ENCODE results near the gene VAV1.

Gene VAV1

DNA sequence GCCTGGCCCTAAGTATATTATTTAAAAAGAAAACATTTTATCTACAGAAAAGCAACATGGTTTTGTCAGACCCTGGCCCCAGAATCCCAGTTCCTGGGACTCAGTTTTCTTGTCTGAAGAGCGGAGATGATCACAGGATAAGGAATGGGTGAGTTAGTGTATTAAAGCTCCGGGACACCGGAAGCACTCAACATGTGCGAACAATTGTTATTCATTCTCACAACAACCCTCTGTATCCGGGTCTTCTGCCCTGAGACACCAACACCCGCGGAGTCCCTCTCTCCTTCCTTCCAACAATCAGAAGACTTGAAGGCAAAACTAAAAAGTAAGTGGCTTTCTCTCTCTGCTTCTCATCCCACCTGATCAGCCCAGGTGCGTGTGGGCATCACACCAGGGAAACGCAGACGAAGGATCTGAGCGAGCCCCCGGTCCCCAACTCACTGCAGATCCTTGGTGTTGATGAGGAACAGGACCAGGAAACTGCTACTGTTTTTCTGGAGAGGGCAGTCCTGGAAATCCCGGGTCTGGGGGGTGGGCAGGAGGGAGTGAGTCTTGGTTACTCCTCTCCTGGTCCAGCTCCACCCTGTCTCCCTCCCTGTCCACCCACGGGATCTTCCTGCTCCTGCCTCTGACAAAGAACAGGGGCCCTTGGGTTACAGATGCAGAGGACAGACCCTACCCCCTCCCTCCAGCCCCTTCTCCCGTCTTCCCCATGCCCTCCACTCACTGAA is 37.2 kb upstream of the VAV1 start:
- Histone ChIP-seq H3K4me3 (peak overlapping the region in 8 of 10 experiments; percentile 78 to 97 (median 88); a peak in 13 of 20 replicates), H3K9ac (peak overlapping the region; percentile 91 to 98 (median 96)), H3K9me3 (replicated peaks in 1 of 11) (no peaks in the 10 kb centered on the region), H3K4me2 (peak overlapping the region; percentile 79 to 98 (median 90)), H3K36me3 (peaks cover 9 to 45% (median 29%) of the 10 kb centered on the region in 11 experiments; a peak in 20 of 22 replicates), H3K4me1 (peaks cover 27 to 38% (median 33%) of the 10 kb centered on the region in 10 experiments), H4K20me1 (peaks cover 0 to 31% (median 0%) of the 10 kb centered on the region in 11 experiments; a peak in 6 of 22 replicates), H3K27ac (peak overlapping the region in 10 of 11 experiments; percentile 92 to 99 (median 97); a peak in 15 of 22 replicates), H3K27me3 (no peaks in the 10 kb centered on the region)
- TF ChIP-seq Cebpa-rat (IDR thresholded peaks at IDR 0.05): no peak

DNA sequence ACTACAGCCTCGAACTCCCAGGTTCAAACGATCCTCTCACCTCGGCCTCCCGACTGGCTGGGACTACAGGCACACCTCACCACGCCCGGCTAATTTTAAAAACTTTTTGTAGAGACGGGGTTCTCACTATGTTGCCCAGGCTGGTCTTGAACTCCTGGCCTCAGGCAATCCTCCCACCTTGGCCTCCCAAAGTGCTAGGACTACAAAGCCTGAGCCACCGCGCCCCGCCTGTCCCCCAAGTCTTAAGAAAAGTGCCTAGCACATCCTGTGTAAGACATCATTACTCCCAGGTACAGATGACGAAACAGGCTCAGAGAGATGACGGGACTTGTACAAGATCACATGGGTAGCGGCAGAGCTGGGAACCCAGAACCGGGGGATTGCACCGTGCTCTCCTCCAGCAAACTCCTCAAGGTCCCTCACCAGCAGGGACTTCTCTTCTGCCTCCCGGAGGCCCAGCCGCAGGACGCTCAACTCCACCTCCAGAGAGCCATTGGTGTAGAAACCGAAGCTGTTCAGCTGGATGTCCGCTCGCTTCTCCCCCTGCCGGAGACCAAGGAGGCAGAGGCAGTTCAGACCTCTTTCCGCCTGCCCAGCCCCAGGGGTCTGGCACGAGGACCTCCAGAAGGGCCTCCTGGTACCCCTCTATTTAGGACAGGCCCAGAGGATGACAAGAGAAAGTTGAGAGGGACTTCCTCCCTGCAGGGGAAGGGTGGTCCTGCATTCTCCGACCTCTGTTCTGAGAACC is 36.2 kb upstream of the VAV1 start:
- H3K36me3 ChIP-seq: peaks cover 9 to 42% (median 29%) of the 10 kb centered on the region in 11 experiments; a peak in 20 of 22 replicates
- TF ChIP-seq Cebpa-rat (IDR thresholded peaks at IDR 0.05): no peak
- peak overlapping the region; percentile 79 to 98 (median 90) for H3K4me2 ChIP-seq
- peak overlapping the region; percentile 91 to 98 (median 96) for H3K9ac ChIP-seq
- no peaks in the 10 kb centered on the region for H3K9me3 ChIP-seq (replicated peaks in 1 of 11)
- H3K4me1 ChIP-seq: peaks cover 31 to 48% (median 41%) of the 10 kb centered on the region in 10 experiments
- peaks cover 0 to 31% (median under 1%) of the 10 kb centered on the region in 11 experiments; a peak in 7 of 22 replicates for H4K20me1 ChIP-seq
- H3K27ac ChIP-seq: peak overlapping the region; percentile 92 to 99 (median 97); a peak in 21 of 22 replicates
- peak overlapping the region; percentile 78 to 97 (median 88) for H3K4me3 ChIP-seq
- no peaks in the 10 kb centered on the region for H3K27me3 ChIP-seq

DNA sequence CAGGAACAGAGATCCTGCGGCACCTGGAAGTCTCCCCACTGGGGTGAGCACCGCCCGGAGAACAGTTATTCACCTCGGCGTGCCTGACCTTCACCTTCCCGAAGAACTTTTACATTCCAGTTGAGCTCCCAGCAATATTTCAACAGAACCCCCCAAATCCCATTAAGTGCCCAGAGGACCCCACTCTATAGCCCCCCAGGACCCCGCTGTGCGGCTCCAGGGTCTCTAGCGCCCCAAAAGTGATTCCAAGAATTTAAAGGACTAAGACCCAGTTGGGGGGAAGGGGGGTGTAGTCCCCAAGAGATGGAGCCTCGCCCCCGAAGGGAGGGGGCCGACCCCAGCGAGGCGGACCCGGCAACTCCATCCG is 35.6 kb upstream of the VAV1 start:
- H3K4me3 ChIP-seq: peak overlapping the region; percentile 78 to 97 (median 88)
- H3K4me2 ChIP-seq: peak overlapping the region; percentile 79 to 98 (median 90)
- H3K9ac ChIP-seq: peak overlapping the region; percentile 91 to 98 (median 96)
- TF ChIP-seq Cebpa-rat (IDR thresholded peaks at IDR 0.05): no peak
- H3K27ac ChIP-seq: peak overlapping the region; percentile 92 to 99 (median 97)
- peaks cover 0 to 36% (median 5%) of the 10 kb centered on the region in 11 experiments; a peak in 7 of 22 replicates for H4K20me1 ChIP-seq
- peaks cover 36 to 53% (median 46%) of the 10 kb centered on the region in 10 experiments for H3K4me1 ChIP-seq
- H3K27me3 ChIP-seq: no peaks in the 10 kb centered on the region
- peaks cover 9 to 37% (median 26%) of the 10 kb centered on the region in 11 experiments; a peak in 20 of 22 replicates for H3K36me3 ChIP-seq
- H3K9me3 ChIP-seq (replicated peaks in 1 of 11): no peaks in the 10 kb centered on the region

DNA sequence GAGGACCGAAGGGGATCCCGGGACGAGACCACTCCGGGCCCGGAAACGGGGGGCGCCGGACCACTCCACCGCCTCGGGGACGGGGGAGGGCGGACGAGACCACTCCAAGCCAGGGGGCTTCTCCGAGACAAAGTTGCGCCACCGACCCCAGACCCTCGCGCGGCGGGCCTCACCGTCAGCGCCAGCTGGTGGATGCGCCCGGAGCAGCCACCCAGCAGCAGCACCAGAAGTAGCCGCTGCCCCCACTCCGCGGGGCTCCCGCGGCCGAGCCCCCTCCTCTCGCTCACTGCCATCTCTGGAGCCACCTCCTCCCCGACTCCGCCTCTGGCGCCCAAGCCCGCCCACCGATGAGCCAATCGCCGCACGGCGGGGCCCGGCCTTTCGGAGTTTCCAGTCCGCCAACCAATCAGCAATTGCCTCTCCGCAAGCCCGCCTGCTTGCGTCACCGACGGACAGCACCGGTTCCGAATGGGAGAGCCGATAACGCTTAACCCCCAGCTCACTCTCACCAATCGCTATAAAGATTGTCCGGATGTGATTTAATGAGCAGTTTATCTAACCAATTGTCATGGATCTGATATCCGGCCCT is 35.1 kb upstream of the VAV1 start, which contains the start of gene GPR108:
Gene GPR108 (minus strand): TSS at position 297 of the 589 bp plus-strand sequence. CDS start 4 bp downstream, at position 293.
- H3K27ac ChIP-seq: peak within 1 kb of the TSS; percentile 92 to 99 (median 97)
- peak within 1 kb of the TSS; percentile 91 to 98 (median 96) for H3K9ac ChIP-seq
- no peaks in the 10 kb centered on the region for H3K27me3 ChIP-seq
- H3K4me1 ChIP-seq: peaks cover 36 to 53% (median 46%) of the 10 kb centered on the region in 10 experiments
- TF ChIP-seq Cebpa-rat (IDR thresholded peaks at IDR 0.05): no peak
- H3K4me2 ChIP-seq: peak within 1 kb of the TSS; percentile 90 to 98 (median 96)
- H4K20me1 ChIP-seq: peaks cover 0 to 39% (median 5%) of the 10 kb centered on the region in 11 experiments; a peak in 7 of 22 replicates
- peaks cover 6 to 33% (median 22%) of the 10 kb centered on the region in 11 experiments; a peak in 20 of 22 replicates for H3K36me3 ChIP-seq
- H3K9me3 ChIP-seq (replicated peaks in 1 of 11): no peaks in the 10 kb centered on the region
- peak within 1 kb of the TSS; percentile 78 to 97 (median 88) for H3K4me3 ChIP-seq

DNA sequence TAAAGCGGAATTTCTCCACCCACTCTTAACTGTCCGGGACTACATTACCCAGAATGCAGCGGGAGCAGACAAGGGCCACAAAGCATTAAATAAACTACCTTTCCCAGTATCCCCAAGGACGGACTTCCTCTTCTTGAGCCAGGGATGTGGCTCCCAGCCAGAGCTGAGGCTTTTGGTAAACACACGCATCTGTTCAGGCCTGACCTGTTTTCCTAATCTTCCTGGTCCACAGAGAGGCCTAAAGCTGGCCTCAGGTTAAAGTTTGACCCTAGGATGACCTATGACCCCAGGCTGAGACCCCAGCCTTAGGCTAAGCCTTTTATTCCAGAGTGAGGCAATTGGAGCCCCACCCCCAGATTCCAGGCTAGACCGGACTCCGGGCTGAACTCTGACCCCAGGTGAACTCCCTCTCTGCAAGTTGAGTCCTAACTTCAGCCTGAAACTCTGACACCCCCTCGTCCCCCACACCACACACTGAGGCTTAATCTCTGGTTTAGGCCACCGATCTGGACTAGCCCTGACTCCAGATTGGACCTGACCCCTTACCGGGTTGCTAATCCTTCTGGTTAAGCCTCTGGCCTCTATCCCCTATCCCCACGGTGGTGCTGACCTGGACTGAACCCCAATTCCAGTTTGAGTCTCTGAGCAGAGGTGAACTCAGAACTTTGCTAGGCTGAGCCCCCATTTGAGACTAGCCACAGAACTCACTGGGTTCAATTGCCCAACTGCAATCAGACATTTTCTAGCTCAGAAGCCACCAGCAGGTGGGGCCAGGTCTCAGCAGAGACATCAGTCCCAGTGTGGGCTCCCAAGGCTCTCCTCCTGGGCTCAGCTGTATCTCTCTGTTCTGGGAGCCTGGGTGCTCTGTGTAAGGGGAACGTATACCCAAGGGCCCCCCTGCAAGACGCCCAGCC is 34.4 kb upstream of the VAV1 start:
- Histone ChIP-seq H3K27ac (peak overlapping the region; percentile 61 to 98 (median 79)), H3K4me3 (peak overlapping the region in 7 of 10 experiments; percentile 11 to 60 (median 50); a peak in 11 of 20 replicates), H3K9me3 (replicated peaks in 1 of 11) (no peaks in the 10 kb centered on the region), H3K9ac (peak overlapping the region; percentile 52 to 76 (median 67); a peak in 21 of 22 replicates), H4K20me1 (peaks cover 0 to 40% (median 5%) of the 10 kb centered on the region in 11 experiments; a peak in 9 of 22 replicates), H3K4me2 (peak overlapping the region; percentile 79 to 97 (median 95)), H3K4me1 (peaks cover 36 to 53% (median 46%) of the 10 kb centered on the region in 10 experiments), H3K27me3 (no peaks in the 10 kb centered on the region), H3K36me3 (peaks cover 5 to 33% (median 22%) of the 10 kb centered on the region in 11 experiments; a peak in 20 of 22 replicates)
- peak in 4 of 11 experiments; percentile 17 to 67 (median 49); a peak in 4 of 22 replicates for TF ChIP-seq Cebpa-rat (IDR thresholded peaks at IDR 0.05)

DNA sequence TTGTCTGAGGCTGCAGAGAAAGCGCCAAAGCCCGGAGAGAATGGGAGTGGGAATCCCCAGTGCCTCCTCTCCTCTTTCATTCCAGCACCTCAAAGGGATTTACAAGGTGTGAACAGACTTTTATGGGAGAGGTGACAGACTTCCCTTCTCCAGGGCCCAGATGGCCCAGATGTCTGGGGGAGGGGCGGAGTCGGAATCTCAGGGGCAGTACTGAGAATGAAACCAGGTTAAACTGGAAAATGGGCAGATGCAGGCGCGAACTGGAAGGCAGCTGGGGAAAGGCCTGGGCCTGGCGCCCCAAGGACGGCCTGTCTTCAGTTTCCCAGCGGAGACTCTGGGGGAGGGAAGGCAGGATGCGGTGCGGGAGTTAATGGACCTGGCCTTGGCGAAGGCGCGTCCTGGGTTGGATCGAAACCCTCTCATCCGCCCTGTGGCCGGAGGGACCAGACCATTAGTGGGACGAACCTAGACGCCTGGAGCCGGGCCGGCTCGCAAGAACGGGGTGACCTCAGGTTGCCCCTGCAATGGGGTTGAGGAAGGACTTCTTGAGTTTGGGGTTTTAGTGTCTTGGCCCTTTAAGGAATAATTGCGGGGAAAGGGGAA is 33.6 kb upstream of the VAV1 start:
- Histone ChIP-seq H3K36me3 (peaks cover 9 to 33% (median 21%) of the 10 kb centered on the region in 11 experiments), H4K20me1 (peaks cover 0 to 39% (median 5%) of the 10 kb centered on the region in 11 experiments; a peak in 9 of 22 replicates), H3K9me3 (replicated peaks in 1 of 11) (no peaks in the 10 kb centered on the region), H3K27ac (peak overlapping the region; percentile 61 to 98 (median 79); a peak in 21 of 22 replicates), H3K9ac (peak overlapping the region; percentile 52 to 76 (median 67)), H3K4me2 (peak overlapping the region; percentile 79 to 97 (median 95)), H3K4me1 (peaks cover 36 to 53% (median 46%) of the 10 kb centered on the region in 10 experiments), H3K4me3 (peak overlapping the region; percentile 32 to 60 (median 48); a peak in 19 of 20 replicates), H3K27me3 (no peaks in the 10 kb centered on the region)
- TF ChIP-seq Cebpa-rat (IDR thresholded peaks at IDR 0.05): no peak

DNA sequence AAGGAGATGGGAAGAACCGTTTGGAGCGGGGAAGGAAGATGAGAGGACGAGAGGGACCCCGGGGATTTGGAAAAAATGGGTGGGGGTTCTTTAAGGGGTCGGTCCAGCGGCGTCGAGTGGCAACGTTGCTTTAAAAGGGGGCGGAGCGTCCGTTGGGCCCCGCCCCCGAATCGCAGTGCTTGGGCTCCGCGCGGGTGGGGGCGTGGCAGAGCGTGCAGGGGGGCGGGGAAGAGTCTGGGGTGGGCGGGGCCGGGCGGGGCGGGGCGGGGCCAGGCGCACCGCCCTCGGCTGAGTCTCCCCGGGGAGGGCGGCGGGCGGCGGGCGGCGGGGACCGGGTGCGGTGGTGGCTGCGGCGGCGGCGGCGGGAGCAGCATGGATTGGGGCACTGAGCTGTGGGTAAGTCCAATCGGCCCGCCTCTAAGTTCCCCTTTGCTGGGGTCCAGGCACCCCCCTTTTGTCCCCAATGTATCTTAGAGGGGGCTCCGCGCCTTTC is 33.1 kb upstream of the VAV1 start, which contains the start of gene TRIP10:
Gene TRIP10 (plus strand): TSS at position 291 of the 493 bp plus-strand sequence. CDS start 82 bp downstream, at position 373.
- peaks cover 14 to 33% (median 22%) of the 10 kb centered on the region in 11 experiments for H3K36me3 ChIP-seq
- H3K4me2 ChIP-seq: peak within 1 kb of the TSS; percentile 91 to 100 (median 99)
- peak within 1 kb of the TSS; percentile 72 to 98 (median 85) for H3K4me3 ChIP-seq
- H3K9ac ChIP-seq: peak within 1 kb of the TSS; percentile 69 to 89 (median 84)
- peaks cover 36 to 53% (median 46%) of the 10 kb centered on the region in 10 experiments for H3K4me1 ChIP-seq
- H4K20me1 ChIP-seq: peaks cover 0 to 43% (median 5%) of the 10 kb centered on the region in 11 experiments; a peak in 9 of 22 replicates
- H3K27ac ChIP-seq: peak within 1 kb of the TSS; percentile 63 to 98 (median 79)
- no peaks in the 10 kb centered on the region for H3K9me3 ChIP-seq (replicated peaks in 1 of 11)
- no peaks in the 10 kb centered on the region for H3K27me3 ChIP-seq
- TF ChIP-seq Cebpa-rat (IDR thresholded peaks at IDR 0.05): no peak
